ENCODE results near the gene EPHA5.

GRCh38 chr4:65482410-65482809 is 187.9 kb downstream of the EPHA5 start:
- no peak for TF ChIP-seq CTCF (IDR thresholded peaks at IDR 0.05)
- no peak for TF ChIP-seq POLR2AphosphoS5 (IDR thresholded peaks at IDR 0.05; ENCODE audit: insufficient read depth in 1 of 2, low read depth in 1 of 2)

All from vagina (tissue), 2 donors.